Islet of Langerhans (tissue), 1 donor: ENCODE results near the gene PLA2G4E.

Experiments
- FAIRE-seq: peaks from one replicate; lab custom pipeline; 2011; peaks lifted over from hg19 to GRCh38; lab: Jason Lieb, UNC

The PLA2G4E gene

GRCh38 chr15:41975669-41976068 lies 45.2 kb downstream of the PLA2G4E start:
- FAIRE-seq = no peak

DNA sequence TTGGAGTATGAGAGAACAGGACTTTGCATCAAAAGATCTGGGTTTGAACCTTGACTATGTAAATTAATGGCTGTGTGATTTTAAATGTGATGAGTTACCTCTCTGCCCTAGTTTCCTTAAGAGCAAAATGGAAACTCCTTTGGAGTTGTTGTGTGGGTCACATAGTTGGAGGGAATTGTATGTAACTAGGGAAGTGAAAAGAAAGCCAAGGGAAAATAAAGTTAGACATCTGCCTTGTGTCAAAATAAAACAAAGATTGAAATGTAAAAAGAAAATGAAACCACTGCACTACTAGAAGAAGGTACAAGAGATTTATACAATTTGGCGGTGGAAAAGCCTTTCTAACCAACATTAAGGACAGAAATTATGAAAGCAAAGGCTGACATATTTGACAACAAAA lies 46.8 kb downstream of the PLA2G4E start:
- FAIRE-seq = no peak

- peak; percentile 95 for FAIRE-seq
Observed at GRCh38 chr15:41972253-41973242, 48.3 kb downstream of the PLA2G4E start, which contains the start of gene EHD4. Gene EHD4 (minus strand): TSS chr15:41972557. CDS start chr15:41972494, 63 bp downstream.

GRCh38 chr15:41971895-41972252 lies 49.0 kb downstream of the PLA2G4E start:
- no peak for FAIRE-seq

DNA sequence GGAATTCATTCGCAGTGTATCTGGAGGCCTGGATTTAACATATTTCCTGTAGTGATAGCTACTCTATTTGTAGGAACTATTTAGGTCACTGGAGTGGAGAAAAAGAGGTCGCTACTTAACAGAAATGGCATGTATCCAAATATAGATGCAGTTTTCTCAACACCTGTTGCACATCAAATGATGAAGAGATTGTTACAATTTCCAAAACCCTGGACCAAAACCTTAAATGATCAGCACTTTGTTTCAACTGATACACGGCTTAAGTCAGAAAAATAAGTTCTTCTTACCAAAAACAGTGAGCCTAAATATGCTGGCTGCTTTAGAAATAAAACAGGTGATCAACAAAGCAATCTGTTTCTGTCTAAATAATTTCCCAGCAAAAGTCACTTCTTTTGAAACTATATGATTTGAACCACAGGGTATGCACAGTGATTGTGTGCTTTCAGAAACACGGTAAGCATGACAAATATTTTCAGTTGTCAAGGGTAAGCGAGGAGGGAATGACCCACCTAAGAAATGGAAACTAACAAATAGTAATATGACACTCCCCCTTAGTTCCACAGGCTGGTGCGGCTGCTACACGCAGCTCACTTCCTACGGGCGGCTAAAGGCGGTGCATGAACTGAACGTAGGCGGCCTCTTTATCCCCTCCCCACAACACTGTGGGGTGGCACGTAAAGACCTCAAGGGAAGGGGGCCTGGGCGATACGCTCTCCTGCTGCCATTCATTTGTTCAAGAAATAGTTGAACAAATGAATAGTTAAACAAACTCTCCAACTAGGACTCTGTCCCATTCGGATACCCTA lies 49.5 kb downstream of the PLA2G4E start:
- no peak for FAIRE-seq

- no peak for FAIRE-seq
Observed at GRCh38 chr15:41970456-41970855, 50.4 kb downstream of the PLA2G4E start.

DNA sequence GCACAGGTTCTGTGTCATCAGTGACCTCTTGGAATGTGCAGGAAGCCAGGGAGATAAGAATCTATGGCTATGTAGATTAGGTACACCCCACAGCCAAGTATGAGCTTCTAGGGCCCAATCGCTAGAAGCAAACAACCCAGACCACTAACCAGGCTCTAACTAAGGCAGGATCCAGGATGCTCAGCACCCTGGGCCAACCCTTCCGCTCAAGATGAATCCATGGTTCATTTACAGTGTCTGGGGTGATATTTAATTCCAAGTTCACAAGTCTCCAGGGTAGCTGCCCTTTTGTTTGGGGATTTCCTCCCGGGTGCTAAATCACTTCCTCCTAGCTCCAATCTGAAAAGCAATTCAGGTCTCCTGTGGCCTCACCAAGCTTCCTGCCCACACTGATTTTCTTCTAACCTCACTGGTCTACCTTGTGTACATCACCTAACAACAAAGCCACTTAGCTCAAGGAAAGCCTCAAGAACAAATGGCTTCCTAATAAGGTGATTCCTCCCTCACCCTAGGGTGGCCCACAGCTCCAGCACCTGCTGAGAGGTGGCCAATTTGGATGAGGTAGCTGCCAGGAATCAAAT lies 50.9 kb downstream of the PLA2G4E start:
- FAIRE-seq = no peak

DNA sequence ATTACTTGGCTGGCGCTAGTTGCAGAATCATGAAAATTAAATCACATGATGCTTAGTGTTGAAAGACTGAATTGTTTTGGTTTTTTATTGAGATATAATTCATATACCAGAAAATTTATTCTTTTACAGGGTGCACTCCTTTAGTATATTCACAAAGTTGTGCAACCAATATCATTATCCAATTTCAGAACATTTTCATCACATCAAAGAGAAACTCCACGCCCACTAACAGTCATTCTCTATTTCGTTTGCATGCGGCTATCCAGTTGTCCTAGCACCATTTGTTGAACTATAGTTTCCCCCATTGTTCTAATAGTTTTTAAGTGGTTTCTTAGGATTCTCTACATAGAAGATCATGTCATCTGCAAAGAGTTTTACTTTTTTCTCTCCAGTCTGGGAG lies 52.1 kb downstream of the PLA2G4E start:
- FAIRE-seq = no peak

DNA sequence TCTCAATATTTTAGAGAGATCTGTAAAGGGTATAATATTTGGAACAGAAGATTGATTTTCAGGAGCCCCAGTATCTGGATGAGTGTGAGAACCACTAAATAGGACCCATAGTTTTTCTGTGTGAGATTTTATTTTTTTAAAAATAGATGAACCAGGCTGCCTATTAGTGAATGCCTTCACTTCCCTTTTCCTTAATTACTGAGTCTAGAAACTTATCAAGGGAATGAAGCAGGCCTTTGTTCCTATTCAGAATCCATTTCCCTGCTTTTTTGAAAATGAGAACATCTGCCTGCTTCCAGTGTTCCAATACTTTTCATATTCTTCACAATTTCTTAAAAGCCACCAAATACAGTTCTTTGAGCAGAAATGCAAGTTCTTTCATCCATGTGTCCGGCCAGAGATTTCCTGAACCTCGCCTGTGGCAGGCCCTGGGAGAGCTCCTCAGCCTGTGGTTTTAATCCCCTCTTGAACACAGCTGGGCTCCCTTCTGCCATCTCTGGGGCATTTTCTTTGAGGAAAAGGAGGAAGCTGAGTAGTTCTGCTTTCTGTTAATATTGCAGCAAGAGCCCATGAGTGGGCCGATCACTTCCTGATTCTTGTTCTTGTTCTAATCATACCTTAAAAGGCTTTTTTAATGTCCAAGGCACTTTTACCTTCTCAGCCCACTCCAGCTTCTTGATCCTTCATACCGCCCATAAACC lies 53.2 kb downstream of the PLA2G4E start:
- no peak for FAIRE-seq

DNA sequence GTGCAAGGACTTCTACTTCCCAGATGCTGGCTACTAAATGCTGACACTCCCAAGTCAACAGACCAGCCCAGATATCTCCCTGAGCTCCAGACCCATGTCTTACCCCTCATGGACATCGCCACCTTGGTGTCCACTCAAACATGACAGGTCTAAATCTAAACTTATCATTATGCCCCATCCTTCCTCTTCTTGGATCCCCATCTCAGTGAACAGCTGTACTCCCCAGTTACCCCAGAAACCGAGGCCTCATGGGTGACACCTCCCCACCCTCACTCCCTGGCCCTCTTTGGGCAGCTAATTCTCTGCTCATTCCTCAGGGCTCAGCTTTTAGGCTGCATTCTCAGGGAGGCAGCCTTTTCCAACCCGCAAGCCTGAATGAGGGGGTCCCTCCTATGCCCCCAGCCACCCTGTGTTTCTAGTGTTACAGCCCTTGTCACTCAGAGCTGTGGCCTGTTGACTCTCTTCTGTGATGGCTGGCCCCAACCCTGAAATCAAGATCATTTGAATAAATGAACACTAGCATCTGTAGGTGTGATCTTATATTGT lies 53.8 kb downstream of the PLA2G4E start:
- no peak for FAIRE-seq

DNA sequence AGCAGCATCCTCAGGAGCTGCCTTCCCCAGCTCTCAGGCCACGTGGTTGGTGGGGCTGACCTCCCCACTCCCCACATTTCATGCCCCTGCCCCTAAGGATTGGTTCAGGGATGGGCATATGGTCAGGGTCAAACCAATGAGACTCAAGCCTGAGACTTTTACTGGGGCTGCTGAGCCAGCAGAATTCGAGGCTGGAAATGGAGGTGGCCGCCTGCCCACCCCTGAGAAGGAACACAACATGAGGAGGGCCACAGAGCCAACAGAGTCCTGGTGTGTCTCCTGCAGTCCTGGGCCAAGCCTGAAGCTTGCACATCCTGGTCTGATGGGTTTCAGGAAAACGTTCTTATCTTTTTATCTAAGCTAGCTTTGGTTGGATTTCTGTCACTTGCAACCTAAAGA lies 54.4 kb downstream of the PLA2G4E start:
- FAIRE-seq = no peak

GRCh38 chr15:41965441-41966413 lies 55.1 kb downstream of the PLA2G4E start:
- FAIRE-seq = no peak

GRCh38 chr15:41961595-41962202 lies 59.1 kb downstream of the PLA2G4E start:
- no peak for FAIRE-seq

GRCh38 chr15:41961001-41961518 lies 59.8 kb downstream of the PLA2G4E start:
- FAIRE-seq = peak; percentile 47

GRCh38 chr15:41958002-41958420 lies 62.8 kb downstream of the PLA2G4E start:
- no peak for FAIRE-seq

GRCh38 chr15:41957021-41957897 lies 63.6 kb downstream of the PLA2G4E start:
- no peak for FAIRE-seq

DNA sequence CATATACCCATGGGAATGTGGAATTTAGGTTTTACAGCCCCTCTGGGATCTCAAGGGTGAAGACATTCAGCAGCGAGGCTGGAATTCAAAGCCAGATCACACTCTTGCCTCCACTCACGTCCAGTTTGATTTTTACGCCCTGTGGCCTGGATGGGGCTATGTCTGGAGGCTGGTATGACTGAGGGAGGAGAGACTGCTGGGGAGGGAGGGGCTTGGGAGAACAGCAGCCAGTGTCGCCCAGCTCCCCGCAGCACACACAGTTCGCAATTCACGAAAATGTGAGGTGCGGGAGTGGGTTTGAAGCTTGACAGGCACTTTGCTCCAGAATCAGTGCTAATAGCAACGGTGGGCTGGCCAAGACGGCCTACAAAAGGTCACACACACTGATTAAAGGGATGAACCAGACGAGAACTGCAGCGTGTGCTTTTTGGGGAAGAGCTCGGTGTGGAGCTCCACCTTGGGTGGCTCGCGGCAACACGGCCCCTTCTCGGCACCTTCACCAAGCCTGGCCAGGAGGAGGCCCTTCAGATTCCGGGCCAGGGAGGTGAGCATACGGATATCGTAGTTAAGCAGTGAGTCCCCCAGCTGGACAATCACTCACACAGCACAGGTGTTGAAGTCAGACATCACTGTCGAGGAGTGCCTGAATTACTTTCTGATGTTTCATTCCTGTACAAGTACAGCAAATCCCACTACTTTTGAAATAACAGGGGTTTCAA lies 64.9 kb downstream of the PLA2G4E start:
- FAIRE-seq = no peak

GRCh38 chr15:41955100-41955499 lies 65.7 kb downstream of the PLA2G4E start:
- FAIRE-seq = no peak
